Ectodermal cell (in vitro differentiated cells): Measurements from ENCODE around the gene SSH2.
A peak's percentile ranks its signal among the peaks of the same experiment; 100 is the strongest.

Experiments
- H3K27ac ChIP-seq: 2 replicates; pipeline ENCODE4 v1.7.0; 2013; ENCODE audit warnings: mild to moderate bottlenecking, low read depth, low read length; ENCODE audit not compliant: insufficient read depth, poor library complexity, severe bottlenecking
- H3K27me3 ChIP-seq: 2 replicates; pipeline ENCODE4 v1.7.0; 2013; ENCODE audit warnings: mild to moderate bottlenecking, low read length; ENCODE audit not compliant: insufficient read depth, control insufficient read depth, poor library complexity, severe bottlenecking
- H3K36me3 ChIP-seq: one replicate; pipeline ENCODE4 v1.7.0; 2013; ENCODE audit warnings: low read length; ENCODE audit not compliant: control insufficient read depth, insufficient read depth
- H3K4me1 ChIP-seq: one replicate; pipeline ENCODE4 v1.7.0; 2013; ENCODE audit warnings: low read length; ENCODE audit not compliant: control insufficient read depth, insufficient read depth
- H3K4me3 ChIP-seq: 2 replicates; pipeline ENCODE4 v1.7.0; 2013; ENCODE audit warnings: low read depth, low read length, control low read depth; ENCODE audit not compliant: insufficient read depth
- H3K9me3 ChIP-seq: 2 replicates; pipeline ENCODE4 v1.7.0; 2013; ENCODE audit warnings: mild to moderate bottlenecking, low read length, moderate library complexity; ENCODE audit not compliant: control insufficient read depth
- WGBS, 2 experiments: methylation state at CpG; one replicate each; pipeline ENCODE4 v1.1.7; 2013; ENCODE audit warnings: missing lambda C conversion rate in 2 of 2; 5-methylcytosine and 5-hydroxymethylcytosine counted together

SSH2 gene

DNA sequence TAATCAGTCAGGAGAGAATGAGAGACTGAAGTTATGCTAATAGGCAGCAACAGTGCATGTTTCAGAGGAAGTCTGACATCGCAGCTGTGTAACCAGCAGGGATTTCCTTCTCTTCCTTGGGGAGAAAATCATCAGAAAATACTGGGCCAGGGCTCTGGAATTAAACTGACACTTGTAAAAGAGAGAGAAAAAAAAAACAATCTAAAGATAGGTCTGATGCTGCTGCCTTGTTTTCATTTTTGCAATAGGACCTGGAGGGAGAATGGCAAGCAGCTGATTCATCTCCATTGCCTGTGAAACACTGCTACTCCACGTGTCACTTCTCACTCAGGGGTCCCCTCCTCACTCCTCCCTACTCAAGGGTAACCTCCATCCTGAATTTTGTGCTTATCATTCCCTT lies 289.6 kb downstream of the SSH2 start:
- peaks cover 4% of the 10 kb centered on the region for H3K4me1 ChIP-seq
- no peaks in the 10 kb centered on the region for H3K9me3 ChIP-seq
- H3K4me3 ChIP-seq, result no peak overlapping the region
- H3K27ac ChIP-seq, result no peak overlapping the region
- no peaks in the 10 kb centered on the region for H3K36me3 ChIP-seq
- no peaks in the 10 kb centered on the region for H3K27me3 ChIP-seq
- 36 to 39% methylated on average over 2 of the region's 2 CpGs for WGBS, 2 experiments

DNA sequence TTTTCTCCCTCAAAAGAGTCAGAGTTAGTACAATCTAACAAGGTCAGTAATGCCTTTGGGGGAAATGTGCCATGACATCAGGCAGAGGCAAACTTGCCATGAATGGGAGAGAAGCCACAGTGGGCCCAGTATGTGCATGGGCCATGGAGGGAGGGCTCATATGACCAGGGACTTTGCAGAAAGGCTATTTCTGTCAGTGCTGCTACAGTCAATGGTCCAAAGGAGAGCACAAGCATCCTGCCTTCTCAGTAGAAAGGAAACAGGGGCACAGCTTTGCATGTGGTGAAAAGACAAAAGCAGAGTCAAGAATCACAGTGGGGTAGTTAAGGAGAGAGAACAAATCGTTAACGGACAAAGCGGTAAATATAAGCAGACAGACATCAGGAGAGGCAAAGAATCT lies 296.1 kb downstream of the SSH2 start:
- peaks cover 4% of the 10 kb centered on the region for H3K36me3 ChIP-seq
- no peaks in the 10 kb centered on the region for H3K27me3 ChIP-seq
- H3K27ac ChIP-seq, result no peak overlapping the region
- WGBS, 2 experiments, result 48 to 49% methylated on average over 3 of the region's 3 CpGs
- H3K4me3 ChIP-seq, result no peak overlapping the region
- H3K4me1 ChIP-seq, result peaks cover 10% of the 10 kb centered on the region
- H3K9me3 ChIP-seq, result no peaks in the 10 kb centered on the region

DNA sequence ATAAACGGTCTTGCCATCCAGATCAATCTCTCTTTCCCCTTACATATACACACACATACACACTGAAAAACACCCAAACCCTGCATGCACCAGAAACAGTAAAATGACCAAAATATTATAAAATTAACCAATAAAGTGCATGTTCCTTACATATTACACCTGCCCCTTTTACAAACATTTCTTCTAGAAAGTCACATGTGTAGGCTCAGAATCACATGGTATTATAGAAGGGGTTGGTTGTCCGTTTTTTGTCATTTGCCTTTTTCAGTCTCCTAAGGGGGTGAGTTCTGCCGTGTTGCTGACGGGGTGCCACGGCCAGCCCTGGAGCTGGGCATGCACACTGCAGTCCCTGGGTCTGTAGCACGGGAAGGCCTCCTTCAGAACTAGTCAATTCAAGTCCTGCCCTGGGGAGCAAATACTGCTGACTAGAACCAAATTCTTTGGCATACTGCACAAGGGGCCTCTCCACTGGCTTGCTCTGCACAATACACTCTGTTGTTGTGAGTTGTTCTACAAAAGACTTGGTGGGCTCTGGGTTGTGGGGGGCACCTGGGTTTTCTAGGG lies 299.3 kb downstream of the SSH2 start:
- Histone ChIP-seq H3K36me3 (peaks cover 4% of the 10 kb centered on the region), H3K4me1 (peaks cover 10% of the 10 kb centered on the region), H3K4me3 (no peak overlapping the region), H3K27ac (no peak overlapping the region), H3K27me3 (no peaks in the 10 kb centered on the region), H3K9me3 (no peaks in the 10 kb centered on the region)
- WGBS, 2 experiments, result 84 to 93% methylated on average over 6 of the region's 6 CpGs

DNA sequence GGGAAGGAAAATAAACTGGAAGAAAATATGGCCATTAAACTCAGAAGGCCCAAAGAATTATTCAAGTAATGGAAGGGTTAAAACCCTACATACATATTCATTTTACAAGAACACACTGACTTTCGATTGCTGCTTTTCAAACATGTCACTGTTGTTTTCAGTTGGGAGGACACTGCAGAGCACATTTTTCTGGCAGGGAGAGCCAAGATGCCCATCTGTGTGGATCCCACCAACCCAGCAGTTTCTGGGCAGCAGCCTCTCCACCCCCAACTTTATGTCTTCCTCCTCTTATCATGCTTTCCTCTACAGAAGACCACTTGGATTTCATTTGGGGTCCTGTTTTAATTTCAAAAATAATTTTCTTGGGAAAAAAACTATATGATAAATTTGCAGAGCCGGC lies 300.2 kb downstream of the SSH2 start:
- WGBS, 2 experiments, result 87 to 89% methylated on average over 2 of the region's 2 CpGs
- Histone ChIP-seq H3K9me3 (no peaks in the 10 kb centered on the region), H3K4me1 (peaks cover 10% of the 10 kb centered on the region), H3K27me3 (no peaks in the 10 kb centered on the region), H3K4me3 (no peak overlapping the region), H3K27ac (no peak overlapping the region), H3K36me3 (peaks cover 4% of the 10 kb centered on the region)

DNA sequence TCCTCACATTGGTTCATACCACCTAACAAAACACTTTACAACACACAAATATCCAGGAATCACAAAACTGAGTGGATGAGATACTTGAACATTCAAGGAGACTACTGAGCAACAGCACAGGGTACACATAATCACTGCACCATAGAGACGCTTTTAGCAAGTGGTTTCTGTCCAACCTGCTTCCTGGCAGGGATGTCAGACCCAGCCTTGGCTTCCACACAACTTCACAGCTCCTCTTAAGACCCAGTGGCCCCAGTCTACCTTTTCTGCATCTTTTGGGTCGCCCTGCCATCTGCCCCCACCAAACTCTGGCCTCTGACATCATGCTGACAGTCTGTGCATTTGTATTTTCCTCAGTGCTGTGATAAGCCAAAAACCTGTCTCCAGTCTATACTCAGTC lies 301.4 kb downstream of the SSH2 start:
- H3K4me3 ChIP-seq, result no peak overlapping the region
- H3K36me3 ChIP-seq, result peaks cover 4% of the 10 kb centered on the region
- peaks cover 4% of the 10 kb centered on the region for H3K4me1 ChIP-seq
- peaks cover 4% of the 10 kb centered on the region for H3K27me3 ChIP-seq
- 81 to 87% methylated on average over 2 of the region's 2 CpGs for WGBS, 2 experiments
- no peak overlapping the region for H3K27ac ChIP-seq
- no peaks in the 10 kb centered on the region for H3K9me3 ChIP-seq

DNA sequence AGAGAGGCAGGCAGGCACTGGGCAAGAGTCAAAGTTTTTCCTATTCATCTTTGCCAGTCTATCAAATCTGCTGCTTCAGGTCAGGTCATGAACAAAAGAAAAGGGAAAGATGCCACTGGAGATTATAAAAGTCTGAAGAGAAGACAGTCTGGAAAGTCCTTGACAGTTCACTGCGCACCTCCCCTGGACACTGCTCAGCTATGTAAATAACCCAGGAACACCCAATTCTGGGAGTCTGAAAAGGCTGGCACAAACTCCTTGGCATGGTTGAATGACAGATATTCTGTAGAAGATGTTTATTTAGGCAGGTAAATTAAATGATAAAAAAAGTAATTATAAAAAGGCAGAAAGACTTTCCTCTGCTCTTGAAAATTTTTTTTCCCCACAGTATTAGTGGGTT lies 302.1 kb downstream of the SSH2 start:
- H3K9me3 ChIP-seq, result no peaks in the 10 kb centered on the region
- H3K36me3 ChIP-seq, result peaks cover 4% of the 10 kb centered on the region
- peaks cover 11% of the 10 kb centered on the region for H3K27me3 ChIP-seq
- H3K4me1 ChIP-seq, result no peaks in the 10 kb centered on the region
- H3K27ac ChIP-seq, result no peak overlapping the region
- WGBS, 2 experiments, result 94 to 100% methylated on average over 1 of the region's 1 CpG
- H3K4me3 ChIP-seq, result no peak overlapping the region

DNA sequence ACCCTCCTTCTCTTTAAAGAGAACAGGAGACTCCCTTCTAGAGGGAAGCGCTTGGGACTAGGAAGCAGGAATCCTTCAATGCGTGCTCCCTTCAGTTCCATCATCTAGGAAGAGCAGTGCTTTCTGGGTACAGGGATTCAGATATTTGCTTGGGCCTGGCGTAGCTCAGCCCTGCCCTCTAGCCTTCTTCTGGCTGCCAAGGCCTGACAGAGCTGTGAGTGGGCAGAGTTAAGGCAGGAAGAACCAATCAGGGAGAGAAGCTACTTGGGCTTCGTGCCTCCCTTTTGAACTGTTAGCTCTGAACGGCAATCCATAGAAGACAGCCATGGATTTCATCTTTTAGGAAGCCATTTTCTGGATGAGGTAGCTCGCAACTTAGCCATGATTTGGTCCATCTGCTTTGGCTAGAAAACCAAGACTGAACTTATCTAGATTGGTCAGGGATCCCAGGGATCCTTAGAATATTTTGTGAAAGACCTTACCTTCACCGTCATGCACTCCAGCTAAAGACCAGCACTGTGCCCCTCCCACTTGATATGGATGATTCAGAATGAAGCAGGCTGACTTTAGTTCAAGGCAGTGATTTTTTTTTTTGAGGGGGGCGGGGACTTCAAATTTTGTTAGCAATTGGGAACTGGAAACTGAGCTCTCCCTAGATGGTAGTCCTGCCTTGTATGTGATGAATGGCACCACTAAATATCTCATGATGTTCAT lies 304.8 kb downstream of the SSH2 start:
- H3K4me3 ChIP-seq, result no peak overlapping the region
- no peak overlapping the region for H3K27ac ChIP-seq
- no peaks in the 10 kb centered on the region for H3K36me3 ChIP-seq
- H3K9me3 ChIP-seq, result no peaks in the 10 kb centered on the region
- WGBS, 2 experiments, result 78 to 81% methylated on average over 8 of the region's 8 CpGs
- peaks cover 33% of the 10 kb centered on the region for H3K27me3 ChIP-seq
- H3K4me1 ChIP-seq, result peaks cover 2% of the 10 kb centered on the region

DNA sequence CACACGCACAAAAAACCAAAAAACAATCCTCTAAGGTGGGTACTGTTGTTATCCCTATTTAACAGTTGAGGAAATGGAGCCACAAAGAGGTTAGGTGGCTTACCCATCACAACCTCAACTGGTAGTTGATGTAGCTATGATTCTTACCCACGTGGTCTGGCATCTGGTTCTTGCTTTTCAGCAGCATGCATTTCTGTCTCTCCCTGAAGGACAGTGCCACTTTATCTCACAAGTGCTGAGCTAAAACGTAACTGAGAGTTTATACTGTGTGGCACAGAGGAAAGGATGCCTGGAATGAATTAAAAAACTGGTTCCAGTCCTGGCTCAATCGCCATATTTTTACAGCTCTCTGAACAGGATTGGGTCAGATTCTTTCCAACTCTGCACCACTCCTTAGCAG lies 305.4 kb downstream of the SSH2 start:
- H3K9me3 ChIP-seq, result no peaks in the 10 kb centered on the region
- no peaks in the 10 kb centered on the region for H3K36me3 ChIP-seq
- 89 to 96% methylated on average over 3 to 4 of the region's 4 CpGs for WGBS, 2 experiments
- H3K27ac ChIP-seq, result no peak overlapping the region
- peaks cover 3% of the 10 kb centered on the region for H3K4me1 ChIP-seq
- H3K4me3 ChIP-seq, result no peak overlapping the region
- peaks cover 33% of the 10 kb centered on the region for H3K27me3 ChIP-seq

DNA sequence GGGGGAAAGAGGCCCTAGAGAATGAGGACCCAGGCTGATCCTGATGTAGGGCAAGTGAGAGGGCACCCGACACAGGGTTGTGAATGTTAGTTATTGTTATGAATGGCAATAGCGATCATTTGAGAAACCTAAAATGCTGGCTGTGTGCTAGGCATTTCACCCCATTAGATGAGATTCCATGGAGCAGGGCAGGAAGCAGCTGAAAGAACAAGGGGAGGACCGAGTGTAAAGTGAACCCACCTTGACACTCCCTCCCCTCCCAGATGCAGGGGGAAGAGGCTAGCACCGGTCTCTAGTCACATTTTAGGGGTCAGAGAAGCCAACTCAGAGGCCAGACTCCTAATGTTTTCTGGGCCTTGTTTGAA lies 306.8 kb downstream of the SSH2 start:
- Histone ChIP-seq H3K27me3 (peaks cover 45% of the 10 kb centered on the region), H3K4me1 (peaks cover 3% of the 10 kb centered on the region), H3K36me3 (no peaks in the 10 kb centered on the region), H3K27ac (no peak overlapping the region), H3K9me3 (no peaks in the 10 kb centered on the region), H3K4me3 (peak overlapping the region; percentile 58)
- 26 to 33% methylated on average over 4 of the region's 4 CpGs for WGBS, 2 experiments

DNA sequence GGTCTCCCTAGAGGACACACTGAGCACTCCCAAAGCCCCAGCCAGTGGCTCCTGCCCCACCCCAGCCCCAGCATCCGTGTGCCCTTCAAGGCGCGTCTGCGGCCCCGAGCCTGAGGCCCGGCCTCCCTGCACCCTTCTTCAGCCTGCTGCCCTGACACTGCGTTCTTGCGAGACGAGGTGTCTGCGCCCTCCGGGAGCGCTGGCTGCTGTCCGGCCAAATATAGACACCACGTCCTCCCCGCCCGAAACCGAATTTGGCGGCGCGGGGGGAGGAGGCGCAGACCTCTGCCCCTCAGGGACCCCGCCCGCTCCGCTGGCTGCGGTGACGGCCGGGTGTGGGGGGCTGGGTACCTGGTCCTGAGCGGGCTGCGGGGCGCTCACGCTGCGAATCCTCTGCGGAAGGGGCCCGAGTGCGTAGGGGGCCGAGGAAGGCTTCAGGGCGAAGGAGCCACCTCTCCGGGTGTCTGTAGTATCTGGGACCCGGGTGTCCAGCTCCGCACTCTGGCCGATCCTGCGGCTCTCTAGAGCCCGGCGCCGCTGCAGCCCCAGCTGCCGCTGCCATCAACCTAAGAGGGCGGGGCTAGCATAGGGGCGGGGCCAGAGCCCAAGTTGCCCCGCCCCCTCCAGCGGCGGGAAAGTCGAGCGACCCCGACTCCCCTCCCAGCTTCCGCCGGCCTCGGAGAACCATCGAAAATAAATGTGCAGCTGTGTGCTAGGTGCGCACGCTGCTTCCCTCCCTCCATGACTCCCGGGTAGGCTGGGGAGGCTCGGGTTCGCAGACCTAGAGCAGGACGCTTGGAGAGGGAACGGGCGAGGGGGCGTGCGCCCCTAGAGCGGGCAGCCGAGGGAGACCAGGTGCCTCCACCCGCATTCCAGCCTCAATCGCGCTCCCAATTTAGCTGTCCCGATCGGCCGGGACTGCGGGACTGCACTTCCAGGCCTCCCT lies 307.4 kb downstream of the SSH2 start, which contains the start of gene CORO6:
Gene CORO6 (minus strand): TSS at position 576 of the 946 bp plus-strand sequence. CDS start 1,491 bp downstream, outside the sequence.
- Histone ChIP-seq H3K4me1 (peaks cover 4% of the 10 kb centered on the region), H3K4me3 (peak within 1 kb of the TSS; percentile 58), H3K9me3 (no peaks in the 10 kb centered on the region), H3K36me3 (no peaks in the 10 kb centered on the region), H3K27ac (no peak within 1 kb of the TSS), H3K27me3 (peaks cover 52% of the 10 kb centered on the region)
- 1% methylated on average over 77 of the region's 77 CpGs for WGBS, 2 experiments
